K562 (cell line): ENCODE measurements around the gene NBEAL1.

ENCODE experiments used
- ETV5 ChIP-seq: sonication (generic); formaldehyde crosslinking; IDR thresholded peaks from 2 replicates; pipeline ENCODE4 v1.4.0; 2020; ENCODE audit warnings: low read depth, mild to moderate bottlenecking, missing genetic modification reagents
- FOS ChIP-seq: IDR thresholded peaks from 3 replicates; pipeline ENCODE4 v1.6.1; 2011; ENCODE audit not compliant: insufficient read length; ENCODE audit errors: extremely low read depth
- MTA3 ChIP-seq: fragments of 450-650 bp; formaldehyde crosslinking; IDR thresholded peaks from 2 replicates; pipeline ENCODE4 v1.6.1; 2017; ENCODE audit warnings: mild to moderate bottlenecking, borderline replicate concordance
- NFYB ChIP-seq: IDR thresholded peaks from 2 replicates; pipeline ENCODE4 v1.6.1; 2011; ENCODE audit warnings: mild to moderate bottlenecking, moderate library complexity; ENCODE audit not compliant: insufficient read length; ENCODE audit errors: extremely low read depth
- SRSF1 ChIP-seq: fragments of 200-400 bp; formaldehyde crosslinking; IDR thresholded peaks from 2 replicates; pipeline ENCODE4 v1.6.1; 2017; ENCODE audit warnings: mild to moderate bottlenecking, low read depth, low read length, moderate library complexity
- ZBTB8A ChIP-seq: fragments of 450-650 bp; IDR thresholded peaks from 2 replicates; pipeline ENCODE4 v1.6.1; 2018; ENCODE audit warnings: mild to moderate bottlenecking, moderate library complexity; ENCODE audit not compliant: partially characterized antibody
- ZNF57 ChIP-seq: fragments of 450-650 bp; formaldehyde crosslinking; IDR thresholded peaks from 2 replicates; pipeline ENCODE4 v1.4.0; 2020; ENCODE audit warnings: mild to moderate bottlenecking, moderate library complexity
- ZNF830 ChIP-seq: fragments of 250-450 bp; sonication (Bioruptor Pico); IDR thresholded peaks from 2 replicates; pipeline ENCODE4 v1.5.0; 2021; ENCODE audit warnings: mild to moderate bottlenecking
- TF ChIP-seq, protein P1 (sequence below), 3 experiments: IDR thresholded peaks in 2 of 3; conservative IDR thresholded peaks in 1 of 3; 2 replicates each; pipeline ENCODE4 v1.5.1; 2011 to 2012; ENCODE audit warnings: low read length in 3 of 3, mild to moderate bottlenecking in 3 of 3, control low read depth in 2 of 3, improper control_type of control experiment in 1 of 3, inconsistent platforms in 1 of 3, low read depth in 1 of 3, mixed read lengths in 1 of 3, moderate library complexity in 1 of 3; ENCODE audit not compliant: insufficient read depth in 2 of 3

DNA sequence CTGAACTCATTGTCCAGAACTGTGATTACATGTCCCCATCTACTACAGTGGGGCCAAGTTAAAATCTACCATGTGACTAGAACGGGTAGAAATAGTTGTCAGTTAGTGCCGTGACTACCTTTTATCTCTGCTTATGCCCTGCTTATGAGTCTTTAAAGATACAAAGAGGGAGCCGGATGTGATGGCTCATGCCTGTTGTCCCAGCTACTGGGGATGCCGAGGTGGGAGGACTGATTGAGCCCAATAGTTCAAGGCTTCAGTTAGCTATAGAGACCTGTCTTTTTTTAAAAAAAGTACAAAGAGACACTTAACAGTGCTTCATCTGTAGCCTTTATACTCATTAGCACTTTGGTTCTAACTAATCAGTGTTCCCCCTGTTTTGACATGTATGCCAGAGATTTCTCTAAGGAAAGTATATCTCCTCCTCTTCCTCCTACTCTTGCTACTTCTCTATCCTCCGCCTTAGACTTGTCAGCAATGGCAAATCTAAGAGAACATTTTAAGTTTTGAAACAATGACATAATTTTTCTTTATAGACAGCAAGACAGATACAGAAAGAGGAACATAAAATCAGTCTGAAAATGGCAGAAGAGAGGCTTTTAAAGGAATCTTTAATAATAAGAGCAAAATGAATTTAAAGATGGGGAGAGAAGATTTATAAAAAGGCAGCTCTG, 45.0 kb downstream of the NBEAL1 start:
- TF ChIP-seq ZBTB8A (no peak), FOS (no peak), ZNF830 (CRISPR knock-in tag) (no peak), SRSF1 (no peak), MTA3 (no peak), ZNF57 (no peak), NFYB (no peak), ETV5 (no peak)
- TF ChIP-seq, protein P1, sequence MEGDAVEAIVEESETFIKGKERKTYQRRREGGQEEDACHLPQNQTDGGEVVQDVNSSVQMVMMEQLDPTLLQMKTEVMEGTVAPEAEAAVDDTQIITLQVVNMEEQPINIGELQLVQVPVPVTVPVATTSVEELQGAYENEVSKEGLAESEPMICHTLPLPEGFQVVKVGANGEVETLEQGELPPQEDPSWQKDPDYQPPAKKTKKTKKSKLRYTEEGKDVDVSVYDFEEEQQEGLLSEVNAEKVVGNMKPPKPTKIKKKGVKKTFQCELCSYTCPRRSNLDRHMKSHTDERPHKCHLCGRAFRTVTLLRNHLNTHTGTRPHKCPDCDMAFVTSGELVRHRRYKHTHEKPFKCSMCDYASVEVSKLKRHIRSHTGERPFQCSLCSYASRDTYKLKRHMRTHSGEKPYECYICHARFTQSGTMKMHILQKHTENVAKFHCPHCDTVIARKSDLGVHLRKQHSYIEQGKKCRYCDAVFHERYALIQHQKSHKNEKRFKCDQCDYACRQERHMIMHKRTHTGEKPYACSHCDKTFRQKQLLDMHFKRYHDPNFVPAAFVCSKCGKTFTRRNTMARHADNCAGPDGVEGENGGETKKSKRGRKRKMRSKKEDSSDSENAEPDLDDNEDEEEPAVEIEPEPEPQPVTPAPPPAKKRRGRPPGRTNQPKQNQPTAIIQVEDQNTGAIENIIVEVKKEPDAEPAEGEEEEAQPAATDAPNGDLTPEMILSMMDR (IDR thresholded peaks at IDR 0.05 in 2 of 3, conservative IDR thresholded peaks at IDR 0.05 in 1 of 3; ENCODE audit: insufficient read depth in 2 of 3, low read depth in 1 of 3, low read length in 3 of 3), result no peak
